NB4 (cell line): ENCODE results near the gene EMX1.

ENCODE experiments used
- DNase-seq: peaks from one replicate; pipeline ENCODE4 v3.0.0; 2010; ENCODE audit warnings: low read depth
- H3K4me3 ChIP-seq: one replicate; pipeline ENCODE4 v1.5.1; 2011; ENCODE audit warnings: mild to moderate bottlenecking, low read depth, low read length, moderate library complexity
- MYC ChIP-seq: IDR thresholded peaks from 2 replicates; pipeline ENCODE4 v1.6.1; 2011; ENCODE audit warnings: low read depth, low read length
- POLR2A ChIP-seq: IDR thresholded peaks from 2 replicates; pipeline ENCODE4 v1.6.1; 2011; ENCODE audit warnings: mild to moderate bottlenecking; ENCODE audit not compliant: insufficient read length; ENCODE audit errors: extremely low read depth
- TF ChIP-seq, protein P1 (sequence below): IDR thresholded peaks from 2 replicates; pipeline ENCODE4 v1.6.1; 2011; ENCODE audit warnings: low read depth, low read length
- TF ChIP-seq, protein P2 (sequence below): IDR thresholded peaks from one replicate; pipeline ENCODE4 v1.5.1; 2012; ENCODE audit warnings: low read depth, low read length

Gene EMX1

GRCh38 chr2:72936660-72937355 is 19.5 kb downstream of the EMX1 start:
- no peak overlapping the region for H3K4me3 ChIP-seq
- TF ChIP-seq, protein P1, sequence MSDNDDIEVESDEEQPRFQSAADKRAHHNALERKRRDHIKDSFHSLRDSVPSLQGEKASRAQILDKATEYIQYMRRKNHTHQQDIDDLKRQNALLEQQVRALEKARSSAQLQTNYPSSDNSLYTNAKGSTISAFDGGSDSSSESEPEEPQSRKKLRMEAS, result no peak
- TF ChIP-seq POLR2A (no peak), MYC (no peak)
- TF ChIP-seq, protein P2, sequence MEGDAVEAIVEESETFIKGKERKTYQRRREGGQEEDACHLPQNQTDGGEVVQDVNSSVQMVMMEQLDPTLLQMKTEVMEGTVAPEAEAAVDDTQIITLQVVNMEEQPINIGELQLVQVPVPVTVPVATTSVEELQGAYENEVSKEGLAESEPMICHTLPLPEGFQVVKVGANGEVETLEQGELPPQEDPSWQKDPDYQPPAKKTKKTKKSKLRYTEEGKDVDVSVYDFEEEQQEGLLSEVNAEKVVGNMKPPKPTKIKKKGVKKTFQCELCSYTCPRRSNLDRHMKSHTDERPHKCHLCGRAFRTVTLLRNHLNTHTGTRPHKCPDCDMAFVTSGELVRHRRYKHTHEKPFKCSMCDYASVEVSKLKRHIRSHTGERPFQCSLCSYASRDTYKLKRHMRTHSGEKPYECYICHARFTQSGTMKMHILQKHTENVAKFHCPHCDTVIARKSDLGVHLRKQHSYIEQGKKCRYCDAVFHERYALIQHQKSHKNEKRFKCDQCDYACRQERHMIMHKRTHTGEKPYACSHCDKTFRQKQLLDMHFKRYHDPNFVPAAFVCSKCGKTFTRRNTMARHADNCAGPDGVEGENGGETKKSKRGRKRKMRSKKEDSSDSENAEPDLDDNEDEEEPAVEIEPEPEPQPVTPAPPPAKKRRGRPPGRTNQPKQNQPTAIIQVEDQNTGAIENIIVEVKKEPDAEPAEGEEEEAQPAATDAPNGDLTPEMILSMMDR, result no peak
- DNase-seq, result no peak

DNA sequence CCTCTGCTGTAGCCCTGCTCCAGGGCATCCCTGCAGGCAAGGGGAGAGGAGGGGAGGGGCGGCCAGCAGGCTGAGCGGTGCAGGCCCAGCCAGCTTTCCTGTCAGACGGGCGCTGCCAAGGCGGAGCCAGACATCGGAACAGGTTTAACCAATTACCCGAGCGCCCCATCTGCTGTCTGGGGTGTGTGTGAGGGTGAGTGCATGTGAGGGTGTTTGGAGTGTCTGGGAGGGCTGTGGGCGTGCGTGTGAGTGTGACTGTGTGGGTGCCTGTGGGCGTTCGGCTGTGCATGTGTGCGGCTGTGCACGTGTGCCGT is 20.0 kb downstream of the EMX1 start:
- DNase-seq, result no peak
- H3K4me3 ChIP-seq, result no peak overlapping the region
- TF ChIP-seq, protein P2, result no peak
- no peak for TF ChIP-seq POLR2A
- no peak for TF ChIP-seq MYC
- TF ChIP-seq, protein P1, result no peak

DNA sequence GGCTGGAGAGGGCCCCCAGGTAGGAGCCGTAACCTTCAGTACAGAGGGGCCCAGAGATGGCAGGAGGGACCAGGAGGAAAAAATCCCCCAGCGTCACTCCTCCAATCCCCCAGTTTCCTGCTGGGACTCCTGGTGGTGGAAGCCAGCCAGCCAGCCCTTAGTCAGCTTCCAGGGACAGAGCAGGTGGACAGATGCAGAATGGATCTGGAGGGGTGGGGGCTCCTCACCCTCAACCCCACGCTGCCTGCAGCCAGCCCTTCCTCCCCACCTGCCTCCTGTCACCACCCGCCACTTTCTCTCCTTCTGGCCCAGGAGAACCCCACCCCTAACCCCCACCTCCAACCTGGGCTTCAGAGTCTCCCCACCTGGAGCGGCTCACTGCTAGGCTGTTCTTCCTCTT is 21.1 kb downstream of the EMX1 start:
- TF ChIP-seq POLR2A (no peak), MYC (no peak)
- TF ChIP-seq, protein P1, result no peak
- TF ChIP-seq, protein P2, result no peak

GRCh38 chr2:72940361-72940760 is 23.0 kb downstream of the EMX1 start:
- DNase-seq, result no peak
- H3K4me3 ChIP-seq, result no peak overlapping the region
- TF ChIP-seq POLR2A, result no peak
- no peak for TF ChIP-seq MYC
- TF ChIP-seq, protein P1, result no peak
- TF ChIP-seq, protein P2, result no peak

More for the DNA sequence above, 21.1 kb downstream of the EMX1 start:
- no peak overlapping the region for H3K4me3 ChIP-seq
- no peak for DNase-seq

DNA sequence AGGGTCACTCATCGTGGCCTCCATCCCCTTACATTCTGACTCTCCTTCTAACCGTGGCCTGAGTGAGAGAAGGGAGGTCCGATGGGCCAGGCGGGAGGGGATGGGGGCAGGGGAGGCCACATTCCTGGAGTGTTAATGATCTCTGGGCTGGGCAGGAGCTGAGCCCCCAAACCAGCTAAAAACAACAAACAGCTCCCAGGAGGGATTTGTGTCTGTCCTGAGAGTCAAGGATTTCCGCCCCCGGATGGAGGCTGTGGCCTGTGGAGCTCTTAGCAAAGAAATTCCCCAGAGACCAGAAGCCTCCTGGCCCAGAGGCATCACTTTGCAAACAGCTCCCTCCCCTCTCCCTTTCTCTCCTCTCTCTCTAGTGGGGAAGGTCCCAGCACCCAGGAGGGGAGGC is 23.5 kb downstream of the EMX1 start:
- peak; percentile 84 for DNase-seq
- H3K4me3 ChIP-seq, result no peak overlapping the region

More for the DNA sequence above, 23.5 kb downstream of the EMX1 start:
- TF ChIP-seq, protein P2, result no peak
- TF ChIP-seq, protein P1, result no peak
